ENCODE measurements around the gene PIEZO2.
"Not testable (repeated sequence)": the region's sequence is repeated elsewhere in the genome, so short reads cannot be mapped to it uniquely, and the experiment has no call there.

PIEZO2 gene

GRCh38 chr18:11148680-11149440 is 509 bp downstream of the PIEZO2 start:
- no peak for DNase-seq (ENCODE audit: low spot score)

- no peak for DNase-seq (ENCODE audit: low spot score)
Observed at GRCh38 chr18:11147962-11148679, 1.2 kb downstream of the PIEZO2 start.

- DNase-seq (ENCODE audit: low spot score) = no peak
Observed at GRCh38 chr18:11147371-11147951, 1.9 kb downstream of the PIEZO2 start.

- no peak for DNase-seq (ENCODE audit: low spot score)
Observed at GRCh38 chr18:11146947-11147345, 2.4 kb downstream of the PIEZO2 start.

GRCh38 chr18:11146238-11146946 is 3.0 kb downstream of the PIEZO2 start:
- DNase-seq (ENCODE audit: low spot score) = no peak

GRCh38 chr18:11145413-11146191 is 3.8 kb downstream of the PIEZO2 start:
- DNase-seq (ENCODE audit: low spot score) = no peak

GRCh38 chr18:11137400-11137799 is 12.0 kb downstream of the PIEZO2 start:
- DNase-seq (ENCODE audit: low spot score) = no peak

GRCh38 chr18:11136241-11136640 is 13.1 kb downstream of the PIEZO2 start:
- DNase-seq (ENCODE audit: low spot score) = no peak

GRCh38 chr18:11134940-11135339 is 14.4 kb downstream of the PIEZO2 start:
- no peak for DNase-seq (ENCODE audit: low spot score)

GRCh38 chr18:11129059-11129458 is 20.3 kb downstream of the PIEZO2 start:
- DNase-seq (ENCODE audit: low spot score) = not testable (repeated sequence)

GRCh38 chr18:11125492-11126315 is 23.7 kb downstream of the PIEZO2 start:
- no peak for DNase-seq (ENCODE audit: low spot score)

GRCh38 chr18:11124054-11124453 is 25.3 kb downstream of the PIEZO2 start:
- no peak for DNase-seq (ENCODE audit: low spot score)

GRCh38 chr18:11121443-11121849 is 27.9 kb downstream of the PIEZO2 start:
- no peak for DNase-seq (ENCODE audit: low spot score)

- no peak for DNase-seq (ENCODE audit: low spot score)
Observed at GRCh38 chr18:11119959-11120587, 29.3 kb downstream of the PIEZO2 start.

- no peak for DNase-seq (ENCODE audit: low spot score)
Observed at GRCh38 chr18:11119550-11119949, 29.8 kb downstream of the PIEZO2 start.

GRCh38 chr18:11118051-11118766 is 31.2 kb downstream of the PIEZO2 start:
- DNase-seq (ENCODE audit: low spot score) = no peak

- no peak for DNase-seq (ENCODE audit: low spot score)
Observed at GRCh38 chr18:11115276-11115675, 34.1 kb downstream of the PIEZO2 start.

GRCh38 chr18:11114653-11115052 is 34.7 kb downstream of the PIEZO2 start:
- no peak for DNase-seq (ENCODE audit: low spot score)

GRCh38 chr18:11113937-11114336 is 35.4 kb downstream of the PIEZO2 start:
- no peak for DNase-seq (ENCODE audit: low spot score)

All from hematopoietic multipotent progenitor cell treated with erythropoietin and hydrocortisone succinate and interleukin-3 and kit ligand, for 15 days (in vitro differentiated cells).